ENCODE data around the gene RBM15.

DNA sequence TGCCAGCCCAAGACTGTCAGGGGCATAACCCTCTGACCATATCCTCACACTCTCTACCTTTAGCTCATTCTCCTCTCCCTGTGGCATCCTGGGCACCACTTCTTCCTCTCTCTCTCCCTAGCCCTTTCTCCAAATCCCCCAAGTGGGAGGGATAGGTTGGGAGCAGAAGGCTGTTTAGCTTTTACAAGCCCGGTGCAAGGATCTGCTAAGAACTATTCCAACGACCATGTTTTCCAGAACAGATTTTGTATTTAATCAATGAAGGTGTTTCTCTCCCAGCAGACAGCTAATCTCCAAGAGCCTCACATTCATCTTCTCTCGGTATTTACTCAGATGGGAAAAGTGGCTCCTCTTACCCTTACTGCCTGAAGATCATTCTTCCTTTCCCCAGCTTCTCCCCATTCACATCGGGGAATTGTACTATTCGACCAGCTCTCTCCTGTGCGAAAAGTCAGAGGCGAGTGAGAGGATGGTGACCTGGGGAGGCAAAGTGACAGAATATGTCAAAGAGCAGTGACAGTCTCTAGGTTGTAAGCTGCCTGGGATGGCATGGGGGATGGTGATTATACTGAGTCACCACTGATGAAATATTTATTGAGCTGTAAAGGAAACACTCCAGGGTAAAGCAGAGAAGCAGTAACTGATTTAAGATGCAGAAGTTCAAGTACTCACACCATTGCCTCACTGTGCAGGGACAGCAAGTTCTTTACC, 47.0 kb upstream of the RBM15 start:
- TF ChIP-seq, protein P1, sequence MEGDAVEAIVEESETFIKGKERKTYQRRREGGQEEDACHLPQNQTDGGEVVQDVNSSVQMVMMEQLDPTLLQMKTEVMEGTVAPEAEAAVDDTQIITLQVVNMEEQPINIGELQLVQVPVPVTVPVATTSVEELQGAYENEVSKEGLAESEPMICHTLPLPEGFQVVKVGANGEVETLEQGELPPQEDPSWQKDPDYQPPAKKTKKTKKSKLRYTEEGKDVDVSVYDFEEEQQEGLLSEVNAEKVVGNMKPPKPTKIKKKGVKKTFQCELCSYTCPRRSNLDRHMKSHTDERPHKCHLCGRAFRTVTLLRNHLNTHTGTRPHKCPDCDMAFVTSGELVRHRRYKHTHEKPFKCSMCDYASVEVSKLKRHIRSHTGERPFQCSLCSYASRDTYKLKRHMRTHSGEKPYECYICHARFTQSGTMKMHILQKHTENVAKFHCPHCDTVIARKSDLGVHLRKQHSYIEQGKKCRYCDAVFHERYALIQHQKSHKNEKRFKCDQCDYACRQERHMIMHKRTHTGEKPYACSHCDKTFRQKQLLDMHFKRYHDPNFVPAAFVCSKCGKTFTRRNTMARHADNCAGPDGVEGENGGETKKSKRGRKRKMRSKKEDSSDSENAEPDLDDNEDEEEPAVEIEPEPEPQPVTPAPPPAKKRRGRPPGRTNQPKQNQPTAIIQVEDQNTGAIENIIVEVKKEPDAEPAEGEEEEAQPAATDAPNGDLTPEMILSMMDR (IDR thresholded peaks at IDR 0.05), result no peak
- TF ChIP-seq POLR2A (IDR thresholded peaks at IDR 0.05), result no peak

Measured in adrenal gland (tissue), 5 donors.